Pulmonary artery endothelial cell (primary cell): ENCODE data around the gene ESAM. TPM values are rescaled to one million over a fixed set of nuclear protein-coding genes. Genes with fewer than 3 reads are reported as not detected.

Experiments
- DNase-seq: peaks from one replicate; pipeline ENCODE4 v3.0.0-alpha.2; 2011; ENCODE audit warnings: low read depth, low spot score
- total RNA-seq: library from RNA; depleted of rRNA; stranded (reverse); fragments of >200 nt; gene quantifications from 2 replicates; pipeline ENCODE4 v1.2.3, GENCODE V29; 2014

The ESAM gene
- total RNA-seq, 1 donor from 2014 or later, result 85.7 TPM

DNA sequence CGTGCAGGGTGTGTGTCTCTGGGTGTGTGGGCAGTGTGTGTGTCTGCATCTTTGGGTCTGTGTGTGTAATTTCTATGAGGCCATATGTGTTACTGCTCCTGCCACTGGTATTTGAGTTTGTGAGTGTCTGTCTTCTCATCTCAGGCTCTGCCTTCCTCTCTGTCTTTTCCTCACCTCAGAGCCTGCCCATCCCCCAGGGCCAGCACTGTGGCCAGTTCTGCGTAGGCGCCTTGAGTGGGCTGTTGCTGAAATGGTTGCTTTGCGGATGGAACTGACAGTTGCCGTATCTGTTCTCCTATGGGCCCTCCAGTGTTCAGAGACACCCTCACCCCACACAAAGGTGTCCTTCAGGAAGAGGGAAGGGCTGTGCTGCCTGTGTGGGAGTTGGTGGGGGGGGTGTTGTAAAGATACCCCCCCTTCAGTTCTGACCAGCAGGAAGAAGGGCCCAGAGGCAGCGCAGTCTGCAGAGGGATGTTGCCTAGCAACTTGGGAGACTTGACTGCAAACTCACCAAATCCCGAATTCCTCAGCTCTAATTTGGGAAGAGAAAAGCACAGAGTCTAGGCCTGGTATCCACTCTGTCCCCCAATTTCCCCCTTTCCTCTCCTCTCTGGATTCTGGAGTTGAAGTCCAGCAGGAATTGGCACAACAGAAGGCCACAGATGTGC lies 24.3 kb downstream of the ESAM start:
- DNase-seq, result no peak

- no peak for DNase-seq
Observed at GRCh38 chr11:124736736-124737135, 25.4 kb downstream of the ESAM start.

GRCh38 chr11:124732230-124732629 lies 29.9 kb downstream of the ESAM start:
- DNase-seq, result no peak

DNA sequence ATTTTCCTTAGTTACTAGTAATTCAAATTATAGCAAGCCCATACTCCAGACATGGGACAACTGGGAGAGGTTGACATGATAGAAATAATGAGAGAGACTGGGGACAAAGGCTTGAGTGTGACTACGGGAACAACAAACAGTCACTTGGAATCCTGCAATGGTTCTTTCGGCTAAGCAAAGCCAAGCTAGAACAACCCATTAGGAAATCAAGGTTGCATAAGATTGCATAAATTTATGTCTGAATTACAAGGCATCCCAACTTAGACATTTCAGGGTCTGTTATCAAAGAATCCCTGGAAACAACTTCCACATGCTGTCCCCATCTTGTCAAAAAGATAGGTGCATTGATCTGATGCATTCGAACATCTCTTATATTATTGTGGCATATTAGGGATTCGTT lies 32.5 kb downstream of the ESAM start:
- no peak for DNase-seq

DNA sequence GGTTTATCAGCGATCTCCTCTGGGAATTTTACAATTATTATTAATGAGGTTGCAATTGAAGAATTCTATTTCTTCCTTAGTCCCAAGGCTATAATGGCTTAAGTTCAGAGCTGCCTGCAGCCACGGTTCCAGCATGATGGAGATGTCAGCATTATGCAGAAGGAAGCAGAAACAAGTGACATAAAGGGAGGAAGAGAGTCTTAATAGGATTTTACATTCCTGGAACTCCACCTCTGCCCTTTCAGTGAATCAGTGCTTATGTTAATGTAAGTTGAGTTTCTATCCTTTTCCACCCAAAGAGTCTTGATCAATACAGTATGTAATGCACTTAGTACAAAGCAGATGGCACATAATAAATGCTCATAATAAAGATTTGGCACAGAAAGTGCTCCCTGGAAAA lies 34.0 kb downstream of the ESAM start:
- DNase-seq, result no peak

DNA sequence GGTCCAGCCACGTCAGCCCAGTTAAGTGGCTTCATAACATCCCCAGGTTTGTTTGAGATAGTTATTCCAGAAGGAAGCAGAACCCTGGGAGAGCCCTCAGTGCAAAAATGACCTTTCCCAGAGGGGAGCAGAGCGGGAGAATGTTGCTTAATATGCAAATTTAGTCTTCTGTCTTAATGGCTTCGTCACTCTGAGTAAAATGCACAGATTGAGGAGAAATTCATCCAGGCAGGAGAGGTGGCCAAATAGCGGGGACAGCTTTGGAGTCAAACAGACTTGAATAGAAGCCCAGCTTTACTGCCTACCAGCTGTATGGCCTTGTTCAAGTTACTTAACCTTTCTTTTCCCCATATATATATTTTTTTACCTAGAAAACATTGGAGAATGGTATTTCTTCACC lies 34.6 kb downstream of the ESAM start:
- no peak for DNase-seq

DNA sequence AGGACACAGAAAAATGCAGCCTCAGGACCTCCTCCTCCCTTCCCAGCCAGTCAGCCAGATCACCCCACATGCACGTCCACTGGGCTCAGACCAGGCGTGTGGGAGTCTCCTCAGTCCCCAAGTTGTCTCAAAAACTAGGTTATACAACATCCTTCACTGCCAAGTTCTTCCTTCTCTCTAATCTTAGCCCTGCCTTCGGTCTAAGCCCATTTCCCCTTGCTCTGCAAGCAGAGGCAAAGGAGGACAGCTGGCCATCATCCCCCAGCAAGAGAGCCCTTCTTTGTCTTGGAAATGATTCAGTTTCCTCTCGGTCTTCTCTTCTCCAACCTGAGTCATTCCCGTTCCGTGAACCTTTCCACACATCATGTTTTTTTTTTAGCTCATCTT lies 36.4 kb downstream of the ESAM start:
- DNase-seq, result peak; percentile 56

- DNase-seq, result no peak
Observed at GRCh38 chr11:124724979-124725718, 36.9 kb downstream of the ESAM start.

GRCh38 chr11:124722176-124722575 lies 39.9 kb downstream of the ESAM start:
- no peak for DNase-seq

DNA sequence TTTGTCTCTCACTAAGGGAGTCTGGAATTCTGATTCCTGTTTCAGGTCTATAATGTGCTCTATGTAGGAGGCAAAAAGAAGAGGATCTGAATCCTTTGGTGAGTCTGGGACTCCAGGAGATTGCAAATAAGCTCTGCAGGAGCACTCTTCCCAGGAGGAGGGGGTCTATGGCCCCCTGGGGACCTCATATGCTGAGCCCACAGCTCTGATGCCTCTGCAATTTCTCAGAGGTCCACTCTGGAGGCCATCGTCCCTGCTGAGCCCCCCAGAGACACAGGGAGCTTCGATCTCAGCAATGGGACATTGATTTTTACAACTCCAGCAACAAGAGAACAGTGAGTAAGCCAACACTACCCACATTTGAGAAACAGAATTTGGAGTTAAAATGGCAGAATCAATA lies 42.6 kb downstream of the ESAM start:
- DNase-seq, result no peak

- no peak for DNase-seq
Observed at GRCh38 chr11:124718801-124719200, 43.3 kb downstream of the ESAM start.

DNA sequence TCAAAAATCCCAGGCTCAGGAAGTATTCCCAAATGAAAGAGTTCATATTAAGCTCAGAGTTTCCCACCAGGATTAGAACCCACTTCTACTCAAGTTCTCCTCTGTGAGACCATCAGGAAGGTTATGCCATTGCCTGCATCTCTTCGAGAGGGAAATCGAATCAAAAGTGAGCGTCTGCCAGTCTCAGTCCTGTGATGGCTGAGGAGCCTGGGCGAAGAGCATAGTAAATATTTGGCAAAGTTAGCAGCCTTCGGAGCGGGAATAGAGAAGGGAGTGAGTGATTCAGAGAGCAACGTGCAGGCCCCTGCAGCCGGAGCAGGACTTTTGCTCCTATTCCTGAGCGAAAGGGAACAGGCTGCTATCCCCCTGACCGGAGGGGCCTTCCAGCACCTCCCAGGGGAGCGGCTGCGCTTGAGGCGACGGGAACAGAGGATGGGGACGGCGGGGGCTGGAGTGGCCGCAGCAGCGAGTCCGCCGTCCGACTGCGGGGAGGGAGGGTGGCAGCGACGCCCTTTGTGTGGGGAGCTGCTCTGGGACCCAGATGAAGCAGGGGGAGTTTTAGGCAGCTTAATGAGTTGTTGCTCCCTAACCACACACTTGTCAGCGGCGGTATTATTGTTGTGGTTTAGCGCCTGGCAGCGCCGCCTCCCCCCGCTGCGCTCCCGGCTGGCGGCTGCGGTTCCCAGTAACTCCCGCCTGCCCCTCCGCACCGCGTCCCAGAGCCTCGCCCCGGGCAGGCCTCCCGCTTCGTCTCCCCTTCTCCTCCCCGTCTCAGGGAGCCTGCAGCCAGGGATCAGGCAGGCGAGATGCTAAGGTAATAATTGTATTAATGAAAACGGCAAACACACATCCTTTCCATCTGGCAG lies 44.1 kb downstream of the ESAM start:
- no peak for DNase-seq

- peak; percentile 72 for DNase-seq
Observed at GRCh38 chr11:124717421-124717785, 44.7 kb downstream of the ESAM start.

GRCh38 chr11:124716591-124716990 lies 45.5 kb downstream of the ESAM start:
- peak; percentile 41 for DNase-seq

- DNase-seq, result no peak
Observed at GRCh38 chr11:124712392-124712791, 49.7 kb downstream of the ESAM start.

DNA sequence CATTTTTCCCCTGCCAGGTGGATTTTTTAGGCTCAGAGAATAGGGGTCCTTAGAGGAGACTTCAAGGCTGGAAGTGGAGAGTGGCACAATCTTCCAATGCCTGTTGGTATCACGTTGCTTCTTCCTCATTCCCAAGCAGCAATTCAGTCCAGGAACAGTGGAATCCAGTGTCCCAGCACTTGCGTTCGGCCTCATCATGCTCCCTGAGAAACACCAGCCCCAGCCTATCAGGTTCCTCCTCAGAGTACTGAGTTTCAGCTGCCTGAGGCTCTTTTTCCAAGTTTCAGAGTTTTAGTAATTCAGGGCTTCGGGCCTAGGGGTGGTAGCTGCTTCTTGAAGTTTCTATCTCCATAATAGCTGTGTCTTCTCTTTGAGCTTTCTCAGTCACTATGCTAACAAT lies 54.3 kb downstream of the ESAM start:
- no peak for DNase-seq

Other genes starting within 250 kb of the ESAM start
- gene OR8B12, start 218.6 kb downstream of the ESAM start, total RNA-seq, result not detected in 2 replicates
- gene OR8A1, start 192.3 kb downstream of the ESAM start, total RNA-seq, result not detected in 2 replicates
- not detected in 2 replicates for gene PANX3, start 150.9 kb downstream of the ESAM start, total RNA-seq
- gene TBRG1, start 139.4 kb downstream of the ESAM start, total RNA-seq, result 16.1 and 19.4 TPM in 2 replicates
- gene SIAE, start 88.6 kb downstream of the ESAM start, total RNA-seq, result 19.0 and 26.0 TPM in 2 replicates
- 6.3 and 6.8 TPM in 2 replicates for gene SPA17, start 88.4 kb downstream of the ESAM start, total RNA-seq
- 2.5 and 3.0 TPM in 2 replicates for gene NRGN, start 22.3 kb downstream of the ESAM start, total RNA-seq
- 0.26 and 0.42 TPM in 2 replicates for gene VSIG2, start 10.0 kb downstream of the ESAM start, total RNA-seq
- gene MSANTD2, start 38.1 kb upstream of the ESAM start, total RNA-seq, result 8.1 and 12.6 TPM in 2 replicates
- gene ROBO3, start 103.1 kb upstream of the ESAM start, total RNA-seq, result 17.9 and 20.4 TPM in 2 replicates
- gene ROBO4, start 135.6 kb upstream of the ESAM start, total RNA-seq, result 186 and 220 TPM in 2 replicates
- 0.11 TPM in 1 of 2 replicates, not detected in the other for gene HEPN1, start 157.0 kb upstream of the ESAM start, total RNA-seq
- gene HEPACAM, start 173.8 kb upstream of the ESAM start, total RNA-seq, result not detected in 2 replicates
- 2.6 and 3.0 TPM in 2 replicates for gene CCDC15, start 191.9 kb upstream of the ESAM start, total RNA-seq